ENCODE data around the gene ZNF511.
A peak's percentile ranks its signal among the peaks of the same experiment; 100 is the strongest.

Gene ZNF511

DNA sequence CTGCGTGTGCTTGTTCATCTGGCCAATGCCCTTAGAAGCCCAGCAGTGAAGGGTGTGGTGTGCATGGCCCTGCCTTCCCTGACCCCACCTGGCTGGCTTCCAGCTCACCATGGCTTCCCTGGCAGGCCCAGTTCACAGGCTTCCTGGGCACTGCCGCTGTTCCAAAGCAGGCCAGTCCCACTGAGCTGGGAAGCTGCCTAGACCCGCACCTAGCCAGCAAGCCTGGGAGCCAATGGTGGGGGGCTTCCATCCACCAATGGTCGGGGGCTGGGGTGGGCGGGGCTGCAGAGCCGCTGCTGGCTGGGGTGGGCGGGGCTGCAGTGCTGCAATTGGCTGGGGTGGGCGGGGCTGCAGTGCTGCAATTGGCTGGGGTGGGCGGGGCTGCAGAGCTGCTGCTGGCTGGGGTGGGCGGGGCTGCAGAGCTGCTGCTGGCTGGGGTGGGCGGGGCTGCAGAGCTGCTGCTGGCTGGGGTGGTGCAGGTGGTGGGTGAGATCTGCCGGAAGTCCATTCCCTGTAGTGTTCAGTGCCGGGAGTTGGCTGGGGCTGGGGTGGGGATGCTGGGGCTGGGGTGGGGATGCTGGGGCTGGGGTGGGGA lies 15.6 kb downstream of the ZNF511 start:
- H2AFZ ChIP-seq (ENCODE audit: low read length) = no peak overlapping the region
- H3K4me3 ChIP-seq (ENCODE audit: low read length) = no peak overlapping the region
- H3F3A ChIP-seq (ENCODE audit: insufficient read depth, low read length) = no peaks in the 10 kb centered on the region
- peaks cover 43% of the 10 kb centered on the region for H3K27me3 ChIP-seq (replicated peaks; ENCODE audit: insufficient read depth, low read length)
- no peaks in the 10 kb centered on the region for H3K36me3 ChIP-seq (replicated peaks; ENCODE audit: insufficient read depth, low read length)
- no peaks in the 10 kb centered on the region for H3K79me2 ChIP-seq (ENCODE audit: low read length)
- no peak overlapping the region for H3K9ac ChIP-seq (ENCODE audit: low read length)
- no peak overlapping the region; the same call in 1 of the 2 replicates for H3K4me2 ChIP-seq (ENCODE audit: low read depth, low read length)
- no peaks in the 10 kb centered on the region for H3K9me2 ChIP-seq (replicated peaks; ENCODE audit: insufficient read depth, low read length)
- no peaks in the 10 kb centered on the region for H4K20me1 ChIP-seq (ENCODE audit: insufficient read depth, low read length)
- DNase-seq = peak; percentile 37
- TF ChIP-seq EZH2phosphoT487 (IDR thresholded peaks at IDR 0.05; ENCODE audit: low read length) (no peak), EZH2 (optimal IDR thresholded peaks at IDR 0.05; ENCODE audit: low read depth, low read length) (no peak)
- TF ChIP-seq, protein P1, sequence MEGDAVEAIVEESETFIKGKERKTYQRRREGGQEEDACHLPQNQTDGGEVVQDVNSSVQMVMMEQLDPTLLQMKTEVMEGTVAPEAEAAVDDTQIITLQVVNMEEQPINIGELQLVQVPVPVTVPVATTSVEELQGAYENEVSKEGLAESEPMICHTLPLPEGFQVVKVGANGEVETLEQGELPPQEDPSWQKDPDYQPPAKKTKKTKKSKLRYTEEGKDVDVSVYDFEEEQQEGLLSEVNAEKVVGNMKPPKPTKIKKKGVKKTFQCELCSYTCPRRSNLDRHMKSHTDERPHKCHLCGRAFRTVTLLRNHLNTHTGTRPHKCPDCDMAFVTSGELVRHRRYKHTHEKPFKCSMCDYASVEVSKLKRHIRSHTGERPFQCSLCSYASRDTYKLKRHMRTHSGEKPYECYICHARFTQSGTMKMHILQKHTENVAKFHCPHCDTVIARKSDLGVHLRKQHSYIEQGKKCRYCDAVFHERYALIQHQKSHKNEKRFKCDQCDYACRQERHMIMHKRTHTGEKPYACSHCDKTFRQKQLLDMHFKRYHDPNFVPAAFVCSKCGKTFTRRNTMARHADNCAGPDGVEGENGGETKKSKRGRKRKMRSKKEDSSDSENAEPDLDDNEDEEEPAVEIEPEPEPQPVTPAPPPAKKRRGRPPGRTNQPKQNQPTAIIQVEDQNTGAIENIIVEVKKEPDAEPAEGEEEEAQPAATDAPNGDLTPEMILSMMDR (IDR thresholded peaks at IDR 0.05; ENCODE audit: low read length) = no peak
- H3K9me3 ChIP-seq (replicated peaks; ENCODE audit: insufficient read depth, low read length) = no peaks in the 10 kb centered on the region
- no peak overlapping the region for H3K27ac ChIP-seq (ENCODE audit: low read length)
- H3K4me1 ChIP-seq (ENCODE audit: low read length) = no peaks in the 10 kb centered on the region

DNA sequence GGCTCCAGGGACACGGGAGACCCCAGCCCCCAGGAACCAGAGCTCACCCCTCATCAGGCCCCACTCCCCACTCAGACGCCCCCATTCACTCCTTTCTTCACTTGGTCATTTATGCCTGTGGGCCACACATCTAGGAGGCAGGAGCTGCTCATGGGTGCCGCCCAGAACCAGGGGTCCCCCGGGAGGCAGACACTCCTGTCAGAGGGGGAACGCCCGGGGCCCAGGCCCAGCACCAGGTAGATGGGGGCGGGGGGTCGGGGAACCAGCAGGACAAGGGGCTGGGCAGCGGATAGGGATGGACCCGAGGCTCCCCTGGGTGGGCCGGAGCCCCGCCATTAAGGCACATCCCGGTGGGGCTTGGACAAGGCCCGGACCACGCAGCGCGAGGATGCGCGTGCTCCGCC lies 16.1 kb downstream of the ZNF511 start:
- no peak for TF ChIP-seq EZH2 (optimal IDR thresholded peaks at IDR 0.05; ENCODE audit: low read depth, low read length)
- TF ChIP-seq EZH2phosphoT487 (IDR thresholded peaks at IDR 0.05; ENCODE audit: low read length) = no peak
- TF ChIP-seq, protein P1 (IDR thresholded peaks at IDR 0.05; ENCODE audit: low read length) = no peak
- H2AFZ ChIP-seq (ENCODE audit: low read length) = 0 out of 2 replicates have a peak overlapping the region, but pooled peaks have one; percentile 35
- H4K20me1 ChIP-seq (ENCODE audit: insufficient read depth, low read length) = no peaks in the 10 kb centered on the region
- no peaks in the 10 kb centered on the region for H3K9me3 ChIP-seq (replicated peaks; ENCODE audit: insufficient read depth, low read length)
- no peak overlapping the region for H3K9ac ChIP-seq (ENCODE audit: low read length)
- DNase-seq = no peak
- H3K4me2 ChIP-seq (ENCODE audit: low read depth, low read length) = peak overlapping the region; percentile 47; the same call in 1 of the 2 replicates
- no peak overlapping the region for H3K27ac ChIP-seq (ENCODE audit: low read length)
- peaks cover 46% of the 10 kb centered on the region for H3K27me3 ChIP-seq (replicated peaks; ENCODE audit: insufficient read depth, low read length)
- no peaks in the 10 kb centered on the region for H3K36me3 ChIP-seq (replicated peaks; ENCODE audit: insufficient read depth, low read length)
- no peaks in the 10 kb centered on the region for H3K9me2 ChIP-seq (replicated peaks; ENCODE audit: insufficient read depth, low read length)
- no peaks in the 10 kb centered on the region for H3K79me2 ChIP-seq (ENCODE audit: low read length)
- H3F3A ChIP-seq (ENCODE audit: insufficient read depth, low read length) = no peaks in the 10 kb centered on the region
- no peaks in the 10 kb centered on the region for H3K4me1 ChIP-seq (ENCODE audit: low read length)
- H3K4me3 ChIP-seq (ENCODE audit: low read length) = 0 out of 2 replicates have a peak overlapping the region, but pooled peaks have one; percentile 9

DNA sequence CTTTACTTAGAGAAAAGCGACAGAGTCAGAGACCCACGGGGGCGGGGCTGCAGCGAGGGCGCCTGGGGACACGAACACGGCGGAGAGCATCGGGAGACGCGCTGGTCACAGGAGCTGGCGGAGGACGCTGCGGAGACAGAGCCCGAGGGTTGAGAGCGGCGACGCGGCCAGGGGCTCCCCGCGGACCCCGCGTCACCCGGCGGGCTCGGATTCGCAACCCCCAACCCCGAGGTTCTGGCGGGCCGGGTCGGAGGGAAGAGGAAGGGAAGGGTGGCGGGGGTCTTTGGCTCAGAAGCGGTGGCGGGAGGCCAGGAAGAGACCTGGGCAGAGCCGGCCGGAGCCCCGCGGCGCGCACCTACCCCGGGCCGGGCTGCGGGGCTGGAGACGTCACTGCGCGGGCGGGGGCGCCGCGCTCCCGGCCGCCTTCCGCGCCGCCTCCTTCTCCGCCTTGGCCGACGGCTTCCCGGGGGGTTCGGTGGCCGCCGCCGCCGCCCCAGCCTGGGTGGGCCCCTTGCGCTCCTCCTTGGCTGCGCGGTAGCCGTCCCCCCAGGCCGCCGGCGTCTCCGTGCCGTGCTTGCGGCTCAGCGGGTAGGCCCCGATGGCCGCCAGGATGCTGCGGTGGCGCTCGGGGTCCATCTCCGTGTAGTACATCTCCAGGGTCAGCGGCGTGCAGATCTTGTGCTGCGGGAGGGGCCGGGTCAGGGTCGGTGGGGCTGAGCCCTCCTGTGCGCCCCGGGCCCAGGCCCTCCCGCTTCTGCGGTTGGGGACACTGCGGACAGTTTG lies 16.9 kb downstream of the ZNF511 start:
- DNase-seq = no peak
- Histone ChIP-seq H3K9ac (ENCODE audit: low read length) (no peak overlapping the region), H4K20me1 (ENCODE audit: insufficient read depth, low read length) (no peaks in the 10 kb centered on the region), H3K4me1 (ENCODE audit: low read length) (no peaks in the 10 kb centered on the region), H3K36me3 (replicated peaks; ENCODE audit: insufficient read depth, low read length) (no peaks in the 10 kb centered on the region), H3K4me3 (ENCODE audit: low read length) (no peak overlapping the region), H3K27ac (ENCODE audit: low read length) (no peak overlapping the region), H3K4me2 (ENCODE audit: low read depth, low read length) (peak overlapping the region; percentile 47; the same call in 1 of the 2 replicates), H3K9me2 (replicated peaks; ENCODE audit: insufficient read depth, low read length) (no peaks in the 10 kb centered on the region), H3K9me3 (replicated peaks; ENCODE audit: insufficient read depth, low read length) (no peaks in the 10 kb centered on the region), H3K27me3 (replicated peaks; ENCODE audit: insufficient read depth, low read length) (peaks cover 46% of the 10 kb centered on the region), H3F3A (ENCODE audit: insufficient read depth, low read length) (no peaks in the 10 kb centered on the region), H2AFZ (ENCODE audit: low read length) (no peak overlapping the region), H3K79me2 (ENCODE audit: low read length) (no peaks in the 10 kb centered on the region)
- TF ChIP-seq, protein P1 (IDR thresholded peaks at IDR 0.05; ENCODE audit: low read length) = no peak
- TF ChIP-seq EZH2 (optimal IDR thresholded peaks at IDR 0.05; ENCODE audit: low read depth, low read length) (no peak), EZH2phosphoT487 (IDR thresholded peaks at IDR 0.05; ENCODE audit: low read length) (no peak)
